Spleen (tissue), 7 donors: ENCODE results near the gene PTTG2.

ENCODE experiments used
- CTCF ChIP-seq, 11 experiments: fragments of 200-600 bp in 7 of 11; fragments of 450-650 bp in 4 of 11; sonication (generic) in 4 of 11; IDR thresholded peaks in 8 of 11; conservative IDR thresholded peaks in 3 of 11; 1 replicate in 7 of 11; 2 replicates in 4 of 11; pipeline versions ENCODE4 v1.4.0 to v1.8.0; 2016 to 2021; ENCODE audit warnings: antibody characterized with exemption in 11 of 11, inconsistent platforms in 4 of 11, mild to moderate bottlenecking in 1 of 11
- POLR2A ChIP-seq, 3 donors: fragments of 450-650 bp; IDR thresholded peaks; one replicate each; pipeline ENCODE4 v1.5.1; 2017; ENCODE audit warnings: antibody characterized with exemption in 3 of 3, mild to moderate bottlenecking in 1 of 3
- POLR2AphosphoS5 ChIP-seq, 3 donors: sonication (generic); formaldehyde crosslinking; IDR thresholded peaks; one replicate each; pipeline ENCODE4 v1.5.1; 2017; ENCODE audit warnings: antibody characterized with exemption in 3 of 3
- donor health status: DM: no; HTN: no; CAD: no; lungs with moderate emphysema.
- donor health status: DM: no; HTN: no; CAD: no.
- donor health status: DM: no; HTN: no; CAD: no.

GRCh38 chr4:37999965-38000364, 39.8 kb downstream of the PTTG2 start:
- TF ChIP-seq CTCF (IDR thresholded peaks at IDR 0.05 in 8 of 11, conservative IDR thresholded peaks at IDR 0.05 in 3 of 11) (no peak), POLR2A (IDR thresholded peaks at IDR 0.05) (no peak), POLR2AphosphoS5 (IDR thresholded peaks at IDR 0.05) (no peak)
